Stimulated activated CD4-positive, alpha-beta T cell treated with anti-CD3 and anti-CD28 coated beads, Interleukin-12 subunit alpha, Interleukin-12 subunit beta, amount 100 ng/mL, for 24 hours (primary cell): Measurements from ENCODE around the gene SLC25A11.
A peak's percentile ranks its signal among the peaks of the same experiment; 100 is the strongest.

Experiments
- DNase-seq, 2 experiments: peaks; one replicate each; pipeline ENCODE4 v3.0.0-alpha.2; 2020; ENCODE audit warnings: low read depth in 2 of 2

Gene SLC25A11

GRCh38 chr17:4939796-4940554 lies at the start of gene SLC25A11, which contains the start of gene RNF167:
SLC25A11 (minus strand) TSS chr17:4940046; CDS start chr17:4939910, 136 bp downstream.
RNF167 (plus strand) TSS chr17:4940268; CDS start chr17:4940910, 642 bp downstream.
- peak; percentile 91 to 93 for DNase-seq

GRCh38 chr17:4987767-4988567 lies 48.1 kb upstream of the SLC25A11 start:
- no peak for DNase-seq

GRCh38 chr17:4986951-4987766 lies 47.3 kb upstream of the SLC25A11 start, which contains the start of gene CAMTA2:
CAMTA2 (minus strand) TSS chr17:4987675; CDS start chr17:4986222, 1,453 bp downstream.
- peak; percentile 78 to 91 for DNase-seq

GRCh38 chr17:4986403-4986802 lies 46.6 kb upstream of the SLC25A11 start:
- DNase-seq = no peak

GRCh38 chr17:4982305-4982704 lies 42.5 kb upstream of the SLC25A11 start:
- DNase-seq = no peak

GRCh38 chr17:4980644-4981216 lies 40.9 kb upstream of the SLC25A11 start:
- DNase-seq = no peak

GRCh38 chr17:4978726-4979125 lies 38.9 kb upstream of the SLC25A11 start:
- DNase-seq = no peak

- DNase-seq = no peak
These were observed 34.3 kb upstream of the SLC25A11 start for GRCh38 chr17:4974115-4974670.

GRCh38 chr17:4973256-4974114 lies 33.6 kb upstream of the SLC25A11 start:
- DNase-seq = no peak

- DNase-seq = no peak
These were observed 32.9 kb upstream of the SLC25A11 start for GRCh38 chr17:4972752-4973151.

- DNase-seq = no peak
These were observed 32.5 kb upstream of the SLC25A11 start for GRCh38 chr17:4972322-4972721.

GRCh38 chr17:4971826-4972225 lies 32.0 kb upstream of the SLC25A11 start:
- DNase-seq = no peak

GRCh38 chr17:4970273-4970672 lies 30.4 kb upstream of the SLC25A11 start:
- no peak for DNase-seq

- no peak for DNase-seq
These were observed 29.8 kb upstream of the SLC25A11 start for GRCh38 chr17:4969551-4970173.

GRCh38 chr17:4969047-4969550 lies 29.3 kb upstream of the SLC25A11 start:
- peak in 1 of 2 experiments; percentile 54 for DNase-seq

GRCh38 chr17:4968486-4969046 lies 28.7 kb upstream of the SLC25A11 start:
- DNase-seq = no peak

- DNase-seq = peak; percentile 89
These were observed 28.0 kb upstream of the SLC25A11 start, which contains the start of gene SPAG7 for GRCh38 chr17:4967539-4968485. SPAG7 (minus strand) TSS chr17:4967817; CDS start chr17:4967804, 13 bp downstream.
